ENCODE measurements around the gene SCD5.

SCD5 gene

DNA sequence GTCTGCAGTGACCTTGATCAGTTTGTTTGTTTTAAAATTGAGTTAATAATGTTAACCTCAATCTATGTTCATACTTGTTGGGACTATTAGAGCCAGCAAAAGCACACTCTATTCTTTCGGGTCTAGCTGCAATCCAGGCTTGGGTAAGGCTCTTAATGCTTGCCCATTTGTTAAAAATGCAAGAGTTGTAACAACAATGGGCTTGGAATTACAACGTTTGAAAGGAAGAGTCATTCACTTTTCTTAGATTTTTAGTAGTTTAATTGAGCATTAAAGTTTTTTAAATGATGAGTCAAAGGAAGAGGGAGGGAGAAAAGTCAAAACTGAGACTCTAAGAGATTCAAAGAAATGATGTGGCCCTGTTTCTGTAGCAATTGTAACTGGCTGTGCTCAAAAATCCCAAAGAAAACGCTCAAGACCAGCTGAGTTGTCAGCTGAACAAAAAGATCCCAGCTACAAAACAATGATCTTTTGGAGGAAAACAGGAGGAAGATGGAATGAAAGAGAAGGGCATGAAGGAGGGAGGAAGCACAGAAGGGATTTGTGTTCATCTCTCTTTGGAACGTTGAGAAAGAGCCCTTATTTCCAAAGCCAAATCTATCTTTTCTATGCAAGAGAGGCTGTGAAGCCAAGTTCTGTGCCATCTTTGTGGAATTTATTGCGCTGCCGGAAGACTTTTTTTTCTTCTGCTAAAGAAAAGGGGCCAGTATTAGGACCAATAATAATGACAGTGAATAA lies 5.5 kb downstream of the SCD5 start:
- no peak for DNase-seq

DNA sequence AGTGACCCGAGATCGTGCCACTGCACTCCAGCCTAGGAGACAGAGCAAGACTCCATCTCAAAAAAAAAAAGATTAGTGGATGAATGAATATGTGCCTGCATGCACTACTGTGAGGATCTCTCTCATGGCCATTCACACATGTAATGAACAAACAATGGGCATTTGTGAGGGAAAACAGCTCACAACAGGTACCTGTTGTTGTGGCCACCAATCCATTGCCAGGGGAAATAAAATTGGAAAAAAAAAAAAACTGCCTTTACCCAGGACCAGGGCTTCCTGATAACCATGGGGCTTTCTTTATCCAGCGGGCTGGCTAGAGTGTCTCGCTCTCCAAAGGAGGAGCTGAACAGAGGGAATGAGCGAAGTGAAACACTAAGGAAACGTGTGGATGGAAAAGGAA lies 7.4 kb downstream of the SCD5 start:
- no peak for DNase-seq

DNA sequence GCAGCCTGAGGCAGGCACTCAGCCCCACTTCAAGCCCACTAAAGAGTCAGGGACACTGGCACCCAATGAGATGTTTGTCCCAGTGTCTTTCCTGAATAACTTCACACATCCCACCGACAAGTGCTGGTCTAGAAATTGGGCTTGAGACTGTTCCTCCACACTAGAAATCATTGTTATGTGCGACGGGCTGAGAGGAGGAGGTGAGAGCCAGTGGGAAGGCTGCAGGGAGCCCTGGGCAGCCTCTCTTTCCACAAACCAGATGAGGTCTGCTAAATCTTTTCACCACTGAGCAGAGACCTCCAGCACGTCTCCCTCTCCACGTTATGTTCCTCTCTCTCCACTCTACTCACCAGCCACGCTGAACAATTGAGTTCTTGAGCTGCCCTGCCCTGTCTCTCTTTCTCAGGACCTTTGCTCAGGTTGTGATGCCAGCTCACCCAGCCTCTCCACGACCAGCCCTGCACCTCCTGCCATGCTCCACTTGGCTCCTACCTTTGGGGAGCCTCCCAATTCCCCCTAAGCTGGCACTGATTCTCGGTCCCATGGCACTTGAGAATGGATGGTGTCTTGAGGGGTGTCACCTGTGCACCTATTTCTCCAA lies 8.4 kb downstream of the SCD5 start:
- no peak for DNase-seq

DNA sequence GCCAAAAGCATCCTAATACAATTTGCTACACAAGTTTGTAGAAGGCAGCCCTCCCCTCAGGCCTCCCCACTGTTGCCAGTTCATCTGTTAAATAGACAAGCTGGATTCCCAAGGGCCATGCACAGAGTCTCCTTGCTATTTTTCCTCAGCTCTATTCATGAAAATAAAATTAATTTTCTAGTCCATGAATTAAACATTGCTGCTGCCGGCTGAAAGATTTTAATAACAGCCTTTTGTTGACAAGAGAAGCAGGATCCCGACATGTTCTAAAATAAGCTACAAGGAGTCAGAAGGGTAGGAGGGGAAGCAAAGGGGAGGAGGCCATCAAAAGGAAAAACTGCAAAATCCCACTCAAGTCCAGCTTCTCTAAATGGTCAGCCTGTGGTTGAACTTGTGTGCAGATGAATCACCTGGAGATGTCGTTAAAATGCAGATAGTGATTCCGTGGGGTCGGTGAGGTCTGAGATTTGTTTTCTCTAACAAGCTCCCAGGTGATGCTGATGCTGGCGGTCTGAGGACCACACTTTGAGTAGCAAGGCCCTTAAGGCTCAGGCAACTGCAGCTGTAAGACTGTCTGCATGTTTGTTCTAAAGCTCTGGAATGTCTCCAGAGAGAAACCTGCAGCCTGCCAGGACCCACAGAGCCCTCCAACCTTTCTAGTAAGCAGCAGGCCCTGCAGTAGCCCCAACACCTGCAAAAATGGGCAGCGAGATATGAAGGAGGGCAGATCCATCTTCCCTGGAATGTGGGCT lies 9.4 kb downstream of the SCD5 start:
- no peak for DNase-seq

DNA sequence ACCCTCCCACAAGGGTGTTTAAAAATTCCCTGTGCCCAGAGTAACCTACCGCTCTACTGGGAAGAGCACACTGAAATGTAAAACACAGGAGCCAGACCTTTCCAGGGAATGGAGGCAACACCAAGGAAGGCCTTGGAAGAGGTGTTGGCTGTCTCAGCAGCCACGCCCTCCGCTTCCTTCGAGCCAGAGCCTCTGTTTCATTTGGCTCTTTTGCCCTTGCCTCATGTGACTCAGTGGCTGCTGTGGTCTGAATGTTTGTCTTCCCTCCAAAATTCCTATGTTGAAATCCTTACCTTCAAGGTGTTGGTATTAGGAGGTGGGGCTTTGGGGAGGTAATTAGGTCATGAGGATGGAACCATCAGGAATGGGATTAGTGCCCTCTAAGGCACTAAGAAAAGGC lies 11.3 kb downstream of the SCD5 start:
- DNase-seq, result no peak

DNA sequence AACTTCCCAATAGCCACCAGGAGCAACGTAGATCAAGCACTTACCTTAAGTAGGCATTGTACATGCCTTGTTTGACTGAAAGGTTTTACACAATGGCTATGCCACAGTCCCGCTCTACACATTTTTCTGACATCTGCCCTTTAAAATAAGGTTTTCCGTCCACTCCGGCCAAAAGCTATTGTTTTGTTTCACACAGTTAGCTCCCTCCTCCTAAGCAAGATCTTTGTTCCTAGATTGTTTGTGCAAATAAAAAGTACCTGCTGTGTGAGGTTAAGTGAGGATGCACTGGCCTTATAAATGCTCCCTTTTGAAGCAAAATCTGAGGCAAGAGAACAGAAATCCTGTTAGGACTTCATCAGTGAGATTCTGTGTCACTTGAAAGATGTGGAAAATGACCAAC lies 11.8 kb downstream of the SCD5 start:
- DNase-seq, result no peak

DNA sequence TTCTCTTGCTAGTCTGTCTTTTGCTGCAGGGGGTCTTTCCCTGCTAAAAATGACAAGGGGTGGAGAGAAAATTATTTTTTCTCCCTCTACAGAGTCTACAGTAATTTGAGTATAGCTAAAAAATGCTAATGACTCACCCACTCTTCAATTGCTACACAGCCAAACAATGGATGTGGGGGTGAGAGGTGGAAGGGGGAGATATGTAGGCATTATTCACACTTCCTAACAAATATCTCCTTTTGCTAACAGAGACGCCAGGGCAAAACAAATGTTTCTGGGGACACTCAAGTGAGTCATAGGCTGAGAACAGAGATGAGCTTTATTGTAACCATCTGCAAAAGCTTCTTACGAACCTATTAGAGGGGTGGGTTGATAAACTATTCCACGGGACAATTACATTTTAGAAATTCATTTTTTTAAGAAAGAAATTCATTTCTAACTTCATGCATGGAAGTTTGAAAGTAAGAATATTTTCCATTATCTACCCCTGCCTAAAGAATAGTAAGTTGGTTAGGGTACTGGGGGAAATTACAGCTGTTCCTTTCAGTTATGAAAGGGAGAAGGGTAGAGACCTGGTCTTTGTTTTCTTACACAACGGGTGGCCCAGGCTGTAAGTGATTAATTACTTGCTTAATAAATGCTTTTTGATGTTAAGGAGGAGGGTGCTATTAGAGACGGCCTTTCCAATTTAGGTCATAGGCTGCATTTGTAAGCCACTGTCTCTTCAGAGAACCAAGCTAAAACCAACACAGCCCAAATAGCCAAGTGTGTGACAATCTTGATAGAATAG lies 12.8 kb downstream of the SCD5 start:
- no peak for DNase-seq

DNA sequence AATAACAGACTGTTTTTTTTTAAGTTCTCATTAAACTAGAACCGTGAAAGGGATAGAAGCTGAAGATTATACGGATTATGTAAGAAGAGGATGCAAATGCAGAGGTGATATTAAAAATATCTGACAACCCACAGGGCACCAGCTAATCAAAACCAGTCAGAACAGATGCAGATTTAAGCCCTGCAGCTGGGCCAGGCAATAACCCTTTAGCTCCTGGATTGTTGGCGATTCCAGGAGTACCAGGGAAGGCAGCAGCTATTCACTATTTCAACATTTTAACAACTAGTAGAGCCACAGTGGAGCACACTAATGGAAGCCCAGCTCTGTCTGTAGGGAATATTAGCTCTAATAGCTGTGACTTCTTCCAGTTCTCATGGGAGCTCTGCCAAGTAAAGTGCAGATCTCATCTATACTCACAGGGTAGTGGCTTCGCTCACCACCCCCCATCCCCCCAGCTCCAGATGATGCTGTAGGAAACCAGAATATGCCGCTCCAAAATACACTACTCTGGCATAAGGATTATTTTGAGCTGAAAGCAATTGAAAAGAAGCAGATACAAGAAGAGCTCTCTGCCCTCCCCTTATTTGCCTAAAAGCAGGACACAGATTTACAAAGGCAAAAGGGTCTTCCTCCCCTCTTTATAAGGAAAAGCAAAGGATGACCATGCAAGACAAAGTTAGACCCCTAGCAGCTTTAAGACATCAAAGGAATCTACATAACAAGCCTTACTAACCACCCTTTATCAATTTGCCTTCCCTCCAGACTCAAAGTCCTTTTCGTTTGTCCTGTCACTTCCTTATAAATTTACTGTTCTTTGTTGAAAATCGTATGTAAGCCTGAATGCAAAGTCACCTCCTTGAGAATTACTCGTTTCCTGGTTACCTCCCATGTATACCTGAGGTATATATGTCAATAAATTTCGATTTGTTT lies 13.7 kb downstream of the SCD5 start:
- DNase-seq, result peak; percentile 28

DNA sequence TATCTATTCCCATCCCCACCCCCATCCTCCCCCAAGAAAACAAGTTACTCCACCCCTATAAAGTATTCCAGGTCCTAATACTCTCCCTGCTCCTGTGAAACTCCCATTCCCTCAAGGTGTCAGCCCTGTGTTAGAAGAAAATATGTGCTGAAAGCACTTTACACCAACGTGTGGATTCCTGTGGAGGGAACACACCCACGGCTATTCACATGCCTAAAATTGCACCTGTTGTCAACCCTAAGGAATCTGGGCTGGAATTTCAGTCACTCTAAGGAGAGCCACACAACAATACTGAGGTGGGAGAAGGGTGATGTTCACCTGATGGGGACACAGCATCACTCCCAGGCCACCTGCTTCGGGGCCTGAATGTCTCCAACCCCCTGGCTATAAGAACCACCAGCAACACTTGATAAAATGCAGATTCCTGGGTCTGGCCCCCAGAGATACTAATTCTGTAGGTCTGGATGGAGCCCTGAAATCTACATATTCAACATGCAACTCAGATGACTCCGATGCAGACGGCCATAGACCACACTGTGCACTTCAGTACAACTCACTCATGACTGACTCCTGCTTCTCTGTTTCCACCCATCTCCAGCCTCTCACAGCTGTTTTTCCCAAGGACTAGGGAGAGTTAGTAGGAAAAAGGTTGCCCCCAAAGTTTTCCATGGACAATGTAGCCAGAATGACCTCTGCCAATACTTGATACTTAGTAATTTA lies 15.8 kb downstream of the SCD5 start:
- DNase-seq, result no peak

DNA sequence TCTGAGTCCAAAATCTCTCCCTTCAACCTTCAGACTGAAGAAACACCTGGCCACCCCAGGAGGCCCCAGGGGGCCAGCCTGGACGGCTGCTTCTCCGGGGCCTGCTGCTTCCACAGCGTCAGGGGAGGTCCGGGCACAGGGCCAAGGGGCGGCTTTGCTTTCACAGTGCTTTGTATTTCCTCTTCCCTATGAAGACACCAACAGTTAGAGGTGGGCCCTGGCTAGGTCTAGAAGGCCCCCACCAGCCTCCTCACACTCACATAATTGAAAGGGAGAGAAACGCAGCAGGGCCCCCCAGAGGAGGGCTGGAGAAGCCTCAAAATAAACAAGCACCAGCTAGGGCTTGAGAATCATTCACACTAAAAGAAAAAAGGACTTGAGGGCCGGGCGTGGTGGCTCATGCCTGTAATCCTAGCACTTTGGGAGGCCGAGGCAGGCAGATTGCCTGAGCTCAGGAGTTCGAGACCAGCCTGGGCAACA lies 17.8 kb downstream of the SCD5 start:
- peak; percentile 98 for DNase-seq

DNA sequence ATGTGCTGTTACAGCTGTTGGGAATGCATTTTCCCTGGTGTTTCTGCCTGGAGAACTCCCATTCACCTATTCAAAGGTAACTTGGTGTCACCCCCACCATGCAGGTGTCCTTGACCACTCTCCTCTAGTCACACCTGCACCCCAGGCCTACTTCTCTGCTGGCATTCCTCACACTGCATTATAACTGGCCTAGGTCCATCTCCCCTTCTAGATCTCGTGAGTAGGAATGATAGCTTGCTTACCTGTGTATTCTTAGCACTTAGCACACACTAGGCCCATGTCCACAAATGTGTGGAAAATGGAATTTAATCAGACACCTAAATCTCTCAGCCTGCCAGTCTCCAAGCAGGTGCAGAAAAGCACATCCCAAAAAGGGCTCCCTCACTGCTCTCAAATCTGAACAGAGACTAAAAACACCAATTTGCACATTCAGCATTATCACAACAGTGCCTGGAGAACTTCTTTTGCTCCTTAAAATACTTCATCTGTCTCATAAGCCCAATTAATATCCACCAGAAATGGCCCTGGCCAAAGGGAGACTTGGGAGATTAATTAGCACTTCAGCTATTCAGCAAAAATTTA lies 18.3 kb downstream of the SCD5 start:
- DNase-seq, result no peak

DNA sequence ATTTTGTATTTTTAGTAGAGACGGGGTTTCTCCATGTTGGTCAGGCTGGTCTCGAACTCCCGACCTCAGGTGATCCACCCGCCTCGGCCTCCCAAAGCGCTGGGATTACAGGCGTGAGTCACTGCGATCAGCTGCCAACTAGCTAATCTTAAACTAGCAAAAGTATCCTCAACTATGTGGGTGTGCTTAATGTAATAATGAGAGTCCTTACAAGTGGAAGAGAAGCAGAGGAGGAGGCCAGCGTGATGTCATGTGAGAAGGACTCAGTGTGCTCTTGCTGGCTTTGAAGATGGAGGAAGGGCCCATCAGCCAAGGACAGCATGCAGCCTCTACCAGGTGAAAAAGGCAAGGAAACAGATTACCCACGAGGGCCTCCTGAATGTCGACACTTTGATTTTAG lies 19.6 kb downstream of the SCD5 start:
- no peak for DNase-seq

DNA sequence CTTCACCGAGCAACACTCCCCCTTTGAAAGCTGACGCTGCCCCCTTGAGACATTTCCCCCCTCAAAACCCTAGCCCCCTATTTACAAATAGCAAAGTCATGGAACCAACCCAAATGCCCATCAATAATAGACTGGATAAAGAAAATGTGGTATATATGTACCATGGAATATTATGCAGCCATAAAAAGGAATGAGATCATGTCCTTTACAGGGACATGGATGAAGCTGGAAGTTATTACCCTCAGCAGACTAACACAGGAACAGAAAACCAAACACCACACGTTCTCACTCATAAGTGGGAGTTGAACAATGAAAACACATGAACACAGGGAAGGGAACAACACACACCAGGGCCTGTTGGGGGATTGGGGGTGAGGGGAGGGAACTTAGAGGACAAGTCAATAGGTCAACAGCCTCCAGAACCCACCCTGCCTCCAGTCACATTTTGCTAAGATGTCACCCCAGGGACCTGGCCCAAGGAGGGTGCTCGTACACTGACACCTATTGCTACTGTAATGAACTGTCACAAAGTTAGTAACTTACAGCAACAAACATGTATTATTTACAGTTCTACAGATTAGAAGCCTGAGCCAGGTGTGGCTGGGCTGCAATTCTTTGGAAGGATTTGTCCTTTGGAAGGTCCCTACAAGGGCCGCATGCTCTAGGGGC lies 20.6 kb downstream of the SCD5 start:
- DNase-seq, result no peak

DNA sequence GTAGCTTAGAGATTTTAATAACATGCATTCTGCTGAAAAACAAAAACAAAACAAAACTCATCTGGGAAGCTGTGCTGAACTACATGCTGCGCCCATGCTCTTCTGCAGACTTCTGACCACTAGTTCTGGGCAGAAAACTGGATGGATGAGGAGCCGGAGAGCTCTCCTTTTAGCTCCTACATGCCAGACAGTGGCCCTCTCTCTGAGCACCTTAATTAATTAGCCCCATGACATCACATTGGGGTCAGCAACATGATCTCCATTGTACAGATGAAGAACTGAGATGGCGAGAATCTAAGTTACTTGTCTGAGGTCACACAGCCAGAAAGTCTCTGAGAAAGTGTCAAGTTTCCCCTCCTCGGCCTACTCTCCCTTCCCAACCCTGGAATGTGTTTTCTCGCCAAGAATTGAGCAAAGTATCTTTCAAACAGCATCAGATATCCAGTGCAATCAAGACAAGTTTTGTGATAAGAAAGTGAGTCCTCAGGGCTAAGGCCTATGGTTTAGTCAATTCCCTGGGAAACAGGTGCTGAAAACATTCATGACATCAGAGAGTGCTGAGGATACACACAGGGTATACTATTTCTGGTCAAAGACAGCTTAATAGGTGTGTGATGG lies 21.6 kb downstream of the SCD5 start:
- DNase-seq, result no peak

DNA sequence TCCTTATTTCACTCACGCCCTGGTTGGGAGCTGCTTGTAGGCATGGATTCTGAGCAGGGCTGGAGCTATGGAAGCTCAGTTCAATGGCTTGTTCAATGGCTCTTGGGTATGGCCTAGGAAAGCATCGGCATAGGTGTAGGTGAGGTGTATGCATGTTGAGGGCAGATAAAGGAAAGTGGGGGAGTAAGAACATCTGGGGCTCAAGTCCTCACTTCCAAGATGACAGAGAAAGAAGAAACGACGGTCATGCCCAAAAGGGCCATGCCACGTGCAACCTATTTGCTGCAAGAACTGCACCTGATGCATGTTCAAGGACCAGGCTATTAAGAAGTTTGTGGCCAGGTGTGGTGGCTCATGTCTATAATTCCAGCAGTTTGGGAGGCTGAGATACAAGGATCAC lies 23.4 kb downstream of the SCD5 start:
- no peak for DNase-seq

DNA sequence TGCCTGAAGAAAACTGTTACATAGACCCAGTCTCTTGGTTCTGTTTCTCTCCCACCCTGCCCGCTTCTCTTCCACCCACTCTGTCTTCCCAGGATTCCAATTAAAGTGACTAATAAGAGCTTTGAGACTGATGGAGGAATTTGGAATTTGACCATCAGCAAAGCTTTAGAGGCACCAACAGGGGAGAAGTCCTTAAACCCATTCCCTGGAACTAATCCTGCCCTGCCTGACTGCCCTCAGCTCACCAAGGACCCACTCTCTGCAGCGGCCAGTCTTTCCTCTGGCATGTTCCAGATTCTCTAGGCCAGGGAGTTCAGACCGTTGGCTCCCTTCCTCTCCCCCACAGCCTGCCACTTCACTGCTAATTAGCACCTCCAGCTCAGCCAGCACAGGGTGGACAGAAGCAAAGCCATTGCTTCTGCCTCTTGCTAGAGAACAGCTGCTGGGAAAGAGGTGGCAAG lies 23.9 kb downstream of the SCD5 start:
- DNase-seq, result no peak

DNA sequence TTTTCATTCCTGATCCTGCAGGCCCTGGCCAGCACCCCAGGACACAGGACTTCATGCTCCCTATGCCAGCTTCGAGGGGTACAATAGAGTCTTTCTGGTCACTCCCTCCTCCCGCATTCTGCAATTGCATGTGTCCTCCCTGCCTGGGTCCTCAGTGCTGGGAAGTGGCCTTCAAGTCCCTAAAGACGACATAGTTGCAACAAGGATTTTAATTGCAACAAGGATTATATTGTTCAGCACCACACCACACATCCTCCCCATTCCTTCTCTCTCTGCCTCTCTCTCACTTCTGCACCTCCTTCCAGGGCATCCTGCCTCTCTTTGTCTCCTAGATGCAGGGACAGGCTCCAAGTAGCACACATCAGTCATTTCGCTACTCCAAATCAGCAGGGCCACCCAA lies 25.5 kb downstream of the SCD5 start:
- DNase-seq, result no peak

DNA sequence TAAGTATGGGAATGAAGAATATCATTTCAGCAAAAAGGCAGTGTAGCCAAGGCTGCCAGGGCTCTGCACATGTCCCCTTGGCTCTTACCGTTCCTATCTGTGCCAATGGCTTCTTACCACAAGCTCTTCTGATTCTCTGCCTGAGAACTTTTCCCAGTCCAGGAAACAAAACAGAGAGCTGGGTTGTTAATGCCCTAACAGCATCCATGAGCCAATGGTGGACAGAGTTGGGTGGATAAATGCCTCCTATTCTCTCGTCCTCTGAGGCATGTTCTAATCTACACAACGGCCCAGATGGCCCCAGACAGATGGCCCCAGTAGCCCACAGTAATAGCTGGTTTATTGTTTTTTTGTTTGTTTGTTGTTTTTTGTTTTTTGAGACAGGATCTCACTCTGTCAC lies 28.0 kb downstream of the SCD5 start:
- no peak for DNase-seq

DNA sequence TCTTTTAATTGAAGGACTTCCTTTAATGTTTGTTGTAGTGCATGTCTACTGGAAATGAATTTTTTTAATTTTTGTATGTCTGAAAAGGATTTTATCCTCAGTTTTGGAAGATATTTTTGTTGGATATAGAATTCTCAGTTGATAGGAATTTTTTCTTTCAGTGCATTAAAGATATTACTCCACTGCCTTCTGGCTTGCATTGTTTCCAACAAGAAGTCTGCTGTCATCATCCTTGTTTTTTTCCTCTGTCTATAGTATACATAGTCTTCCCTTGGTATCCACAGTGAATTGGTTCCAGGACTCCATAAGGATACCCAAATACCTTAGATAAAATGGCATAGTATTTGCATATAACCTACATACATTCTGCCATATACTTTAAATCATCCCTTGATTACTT lies 33.5 kb downstream of the SCD5 start:
- no peak for DNase-seq

DNA sequence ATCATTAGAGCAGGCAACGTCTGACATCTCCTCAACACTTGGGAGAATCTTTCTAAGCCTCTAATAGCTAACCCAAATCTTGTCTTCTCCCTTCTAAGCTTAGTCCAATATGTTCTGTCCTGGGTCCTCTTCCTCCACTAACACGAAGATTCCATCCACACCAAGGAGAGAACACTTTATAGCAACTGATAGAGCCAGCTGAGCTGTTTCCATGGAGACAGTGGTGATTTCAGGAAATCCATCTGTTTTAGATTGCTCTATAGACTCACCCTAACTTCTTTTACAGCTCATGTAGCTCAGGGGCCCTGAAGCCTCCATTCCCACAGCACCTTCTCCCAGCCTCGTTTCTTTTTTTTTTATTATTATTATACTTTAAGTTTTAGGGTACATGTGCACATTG lies 37.4 kb downstream of the SCD5 start:
- no peak for DNase-seq

Data from DMS153 (cell line).